Measurements from ENCODE around the gene TIMM50.

Gene TIMM50

GRCh38 chr19:39496063-39496462 is 15.4 kb downstream of the TIMM50 start:
- TF ChIP-seq CTCF (IDR thresholded peaks at IDR 0.05; ENCODE audit: low read length, missing control alignments), result no peak
- no peak for DNase-seq (ENCODE audit: low read depth)
- no peak overlapping the region for H3K4me3 ChIP-seq (replicated peaks; ENCODE audit: low read depth, low read length)

- peak overlapping the region; percentile 27 for H3K4me3 ChIP-seq (replicated peaks; ENCODE audit: low read depth, low read length)
These were observed 17.0 kb downstream of the TIMM50 start for GRCh38 chr19:39497701-39497995.

GRCh38 chr19:39497996-39498797 is 17.6 kb downstream of the TIMM50 start:
- TF ChIP-seq CTCF (IDR thresholded peaks at IDR 0.05; ENCODE audit: low read length, missing control alignments), result peak; percentile 23
- H3K4me3 ChIP-seq (replicated peaks; ENCODE audit: low read depth, low read length), result peak overlapping the region; percentile 27
- peak; percentile 29 for DNase-seq (ENCODE audit: low read depth)

More at GRCh38 chr19:39497701-39497995, 17.0 kb downstream of the TIMM50 start:
- TF ChIP-seq CTCF (IDR thresholded peaks at IDR 0.05; ENCODE audit: low read length, missing control alignments), result no peak
- no peak for DNase-seq (ENCODE audit: low read depth)

- DNase-seq (ENCODE audit: low read depth), result no peak
- TF ChIP-seq CTCF (IDR thresholded peaks at IDR 0.05; ENCODE audit: low read length, missing control alignments), result no peak
- peak within 1 kb of the TSS; percentile 27 for H3K4me3 ChIP-seq (replicated peaks; ENCODE audit: low read depth, low read length)
These were observed 18.4 kb downstream of the TIMM50 start, which contains the start of gene DLL3 for GRCh38 chr19:39498798-39499642. Gene DLL3 (plus strand): TSS chr19:39498947. CDS start chr19:39498975, 28 bp downstream.

- H3K4me3 ChIP-seq (replicated peaks; ENCODE audit: low read depth, low read length), result no peak overlapping the region
- no peak for DNase-seq (ENCODE audit: low read depth)
- TF ChIP-seq CTCF (IDR thresholded peaks at IDR 0.05; ENCODE audit: low read length, missing control alignments), result no peak
These were observed 19.3 kb downstream of the TIMM50 start for GRCh38 chr19:39499932-39500331.

GRCh38 chr19:39500543-39500942 is 19.9 kb downstream of the TIMM50 start:
- no peak overlapping the region for H3K4me3 ChIP-seq (replicated peaks; ENCODE audit: low read depth, low read length)
- DNase-seq (ENCODE audit: low read depth), result no peak
- TF ChIP-seq CTCF (IDR thresholded peaks at IDR 0.05; ENCODE audit: low read length, missing control alignments), result no peak

Measured in fibroblast of pulmonary artery (primary cell).